Ishikawa (cell line): ENCODE results near the gene GPX4.

ENCODE experiments used
- CREB1 ChIP-seq: IDR thresholded peaks from 2 replicates; pipeline ENCODE4 v1.6.1; 2012; ENCODE audit warnings: low read depth
- EP300 ChIP-seq: IDR thresholded peaks from 2 replicates; pipeline ENCODE4 v1.6.1; 2012; ENCODE audit warnings: borderline replicate concordance
- FOXM1 ChIP-seq: IDR thresholded peaks from 2 replicates; pipeline ENCODE4 v1.6.1; 2012; ENCODE audit warnings: low read depth, borderline replicate concordance
- NFIC ChIP-seq: IDR thresholded peaks from 2 replicates; pipeline ENCODE4 v1.6.1; 2012
- RAD21 ChIP-seq: IDR thresholded peaks from 2 replicates; pipeline ENCODE4 v1.6.1; 2012; ENCODE audit warnings: low read depth
- TAF1 ChIP-seq: IDR thresholded peaks from 2 replicates; pipeline ENCODE4 v1.6.1; 2012; ENCODE audit warnings: low read depth, mild to moderate bottlenecking
- TCF12 ChIP-seq: IDR thresholded peaks from 2 replicates; pipeline ENCODE4 v1.6.1; 2012; ENCODE audit warnings: low read depth
- TEAD4 ChIP-seq: IDR thresholded peaks from 2 replicates; pipeline ENCODE4 v1.6.1; 2012
- USF1 ChIP-seq: IDR thresholded peaks from 2 replicates; pipeline ENCODE4 v1.6.1; 2012
- YY1 ChIP-seq: IDR thresholded peaks from 2 replicates; pipeline ENCODE4 v1.6.1; 2012; ENCODE audit warnings: low read depth
- ZBTB7A ChIP-seq: IDR thresholded peaks from 2 replicates; pipeline ENCODE4 v1.6.1; 2012; ENCODE audit warnings: low read depth
- TF ChIP-seq, protein P1 (sequence below): IDR thresholded peaks from 2 replicates; pipeline ENCODE4 v1.6.1; 2012
- TF ChIP-seq, protein P2 (sequence below): IDR thresholded peaks from 2 replicates; pipeline ENCODE4 v1.6.1; 2012; ENCODE audit warnings: low read depth, mild to moderate bottlenecking

GPX4 gene

GRCh38 chr19:1066748-1067340, 37.0 kb upstream of the GPX4 start, which contains the start of gene ARHGAP45:
ARHGAP45 (plus strand) TSS chr19:1067167; CDS start chr19:1067406, 239 bp downstream.
- TF ChIP-seq ZBTB7A: peak; percentile 59; the same call in 1 of the 2 replicates
- TF ChIP-seq, protein P1, sequence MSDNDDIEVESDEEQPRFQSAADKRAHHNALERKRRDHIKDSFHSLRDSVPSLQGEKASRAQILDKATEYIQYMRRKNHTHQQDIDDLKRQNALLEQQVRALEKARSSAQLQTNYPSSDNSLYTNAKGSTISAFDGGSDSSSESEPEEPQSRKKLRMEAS: peak; percentile 12; the same call in 1 of the 2 replicates
- peak; percentile 80 for TF ChIP-seq USF1
- no peak for TF ChIP-seq TAF1

- no peak for TF ChIP-seq TEAD4
- TF ChIP-seq, protein P1: no peak
- TF ChIP-seq, protein P2, sequence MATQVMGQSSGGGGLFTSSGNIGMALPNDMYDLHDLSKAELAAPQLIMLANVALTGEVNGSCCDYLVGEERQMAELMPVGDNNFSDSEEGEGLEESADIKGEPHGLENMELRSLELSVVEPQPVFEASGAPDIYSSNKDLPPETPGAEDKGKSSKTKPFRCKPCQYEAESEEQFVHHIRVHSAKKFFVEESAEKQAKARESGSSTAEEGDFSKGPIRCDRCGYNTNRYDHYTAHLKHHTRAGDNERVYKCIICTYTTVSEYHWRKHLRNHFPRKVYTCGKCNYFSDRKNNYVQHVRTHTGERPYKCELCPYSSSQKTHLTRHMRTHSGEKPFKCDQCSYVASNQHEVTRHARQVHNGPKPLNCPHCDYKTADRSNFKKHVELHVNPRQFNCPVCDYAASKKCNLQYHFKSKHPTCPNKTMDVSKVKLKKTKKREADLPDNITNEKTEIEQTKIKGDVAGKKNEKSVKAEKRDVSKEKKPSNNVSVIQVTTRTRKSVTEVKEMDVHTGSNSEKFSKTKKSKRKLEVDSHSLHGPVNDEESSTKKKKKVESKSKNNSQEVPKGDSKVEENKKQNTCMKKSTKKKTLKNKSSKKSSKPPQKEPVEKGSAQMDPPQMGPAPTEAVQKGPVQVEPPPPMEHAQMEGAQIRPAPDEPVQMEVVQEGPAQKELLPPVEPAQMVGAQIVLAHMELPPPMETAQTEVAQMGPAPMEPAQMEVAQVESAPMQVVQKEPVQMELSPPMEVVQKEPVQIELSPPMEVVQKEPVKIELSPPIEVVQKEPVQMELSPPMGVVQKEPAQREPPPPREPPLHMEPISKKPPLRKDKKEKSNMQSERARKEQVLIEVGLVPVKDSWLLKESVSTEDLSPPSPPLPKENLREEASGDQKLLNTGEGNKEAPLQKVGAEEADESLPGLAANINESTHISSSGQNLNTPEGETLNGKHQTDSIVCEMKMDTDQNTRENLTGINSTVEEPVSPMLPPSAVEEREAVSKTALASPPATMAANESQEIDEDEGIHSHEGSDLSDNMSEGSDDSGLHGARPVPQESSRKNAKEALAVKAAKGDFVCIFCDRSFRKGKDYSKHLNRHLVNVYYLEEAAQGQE: no peak
- TF ChIP-seq ZBTB7A: peak; percentile 83
These were observed 36.3 kb upstream of the GPX4 start for GRCh38 chr19:1067341-1067957.

DNA sequence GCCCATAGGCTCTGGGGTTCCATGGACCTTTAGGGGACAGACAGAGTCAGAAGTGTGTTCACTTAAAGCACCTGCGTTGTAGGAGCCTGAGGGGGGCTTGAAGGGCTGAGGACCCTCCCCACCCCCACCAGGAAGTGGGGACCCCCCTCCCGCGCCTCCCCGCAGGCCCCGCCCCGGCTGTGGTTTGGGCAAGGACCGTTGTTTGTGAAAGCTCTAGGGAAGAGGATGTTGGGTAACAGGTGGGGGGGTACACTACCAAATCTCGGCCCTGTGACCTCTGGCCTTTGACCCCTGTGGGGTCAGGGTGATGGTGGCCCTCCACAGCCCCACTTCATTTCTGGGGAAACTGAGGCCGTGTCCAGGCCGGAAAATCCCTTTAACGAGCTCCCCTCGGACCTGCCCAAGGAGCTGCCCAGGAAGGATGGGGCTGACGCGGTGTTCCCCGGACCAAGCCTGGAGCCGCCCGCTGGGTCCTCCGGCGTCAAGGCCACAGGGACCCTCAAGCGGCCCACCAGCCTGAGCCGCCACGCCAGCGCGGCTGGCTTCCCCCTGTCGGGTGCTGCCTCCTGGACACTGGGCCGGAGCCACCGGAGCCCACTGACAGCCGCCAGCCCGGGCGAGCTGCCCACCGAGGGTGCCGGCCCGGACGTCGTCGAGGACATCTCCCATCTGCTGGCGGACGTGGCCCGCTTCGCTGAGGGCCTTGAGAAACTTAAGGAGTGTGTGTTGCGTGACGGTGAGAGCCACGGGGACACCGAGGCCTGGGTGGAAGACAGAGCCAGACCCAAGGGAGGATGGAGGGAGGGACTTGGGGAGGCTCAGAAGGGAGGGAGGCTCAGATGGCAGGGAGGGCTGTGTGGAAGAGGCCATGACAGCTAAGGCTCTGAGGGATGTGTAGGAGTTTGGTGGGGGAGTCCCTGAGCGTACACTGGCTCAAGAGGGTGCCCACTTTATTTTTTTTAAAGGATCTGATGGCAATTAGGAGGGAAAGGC, 35.5 kb upstream of the GPX4 start:
- TF ChIP-seq TEAD4 (no peak), YY1 (no peak), TAF1 (no peak), FOXM1 (no peak), ZBTB7A (no peak), NFIC (no peak), RAD21 (no peak)
- TF ChIP-seq, protein P2: no peak

GRCh38 chr19:1069009-1069779, 34.6 kb upstream of the GPX4 start:
- TF ChIP-seq USF1 (no peak), ZBTB7A (no peak)

DNA sequence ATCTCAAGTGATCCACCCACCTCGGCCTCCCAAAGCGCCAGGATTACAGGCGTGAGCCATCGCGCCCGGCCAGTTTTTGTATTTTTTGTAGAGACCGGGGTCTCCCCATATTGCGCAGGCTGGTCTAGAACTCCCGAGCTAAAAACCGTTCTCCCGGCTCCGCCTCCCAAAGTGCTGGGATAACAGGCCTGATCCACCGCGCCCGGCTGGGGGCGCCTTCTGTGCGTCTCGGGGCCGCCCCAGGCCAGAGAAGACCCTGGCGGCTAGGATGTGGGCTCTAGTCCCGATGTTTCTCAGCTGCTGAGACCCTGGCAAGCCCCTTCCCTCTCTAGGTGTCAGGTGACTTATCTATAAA, 33.2 kb upstream of the GPX4 start:
- no peak for TF ChIP-seq CREB1
- no peak for TF ChIP-seq TCF12
- no peak for TF ChIP-seq EP300
- no peak for TF ChIP-seq YY1
- TF ChIP-seq, protein P2: no peak
